ENCODE results near the gene P4HA2. TPM values are rescaled to one million over a fixed set of nuclear protein-coding genes. Genes with fewer than 3 reads are reported as not detected.

P4HA2 gene
- total and polyA plus RNA-seq, 2 experiments from 2014 or later: 139 to 246 TPM

- TF ChIP-seq CTCF (IDR thresholded peaks at IDR 0.05; ENCODE audit: poor library complexity) (no peak), EZH2 (IDR thresholded peaks at IDR 0.05; ENCODE audit: borderline replicate concordance) (no peak), EZH2phosphoT487 (IDR thresholded peaks at IDR 0.05; ENCODE audit: low read depth, severe bottlenecking, unreplicated experiment) (no peak)
- Histone ChIP-seq H2AFZ (no peak overlapping the region), H3K4me2 (no peak overlapping the region), H3K27ac (peak overlapping the region; percentile 90), H3K36me3 (replicated peaks; ENCODE audit: insufficient read depth, low read depth) (no peaks in the 10 kb centered on the region), H3K9me2 (replicated peaks; ENCODE audit: insufficient read depth) (no peaks in the 10 kb centered on the region), H3K79me2 (peaks cover 14% of the 10 kb centered on the region), H3K4me3 (no peak overlapping the region), H3K4me1 (ENCODE audit: insufficient read depth) (no peaks in the 10 kb centered on the region), H3K9me3 (ENCODE audit: low read depth) (no peaks in the 10 kb centered on the region), H3K27me3 (no peaks in the 10 kb centered on the region), H4K20me1 (ENCODE audit: insufficient read depth, poor library complexity, severe bottlenecking) (no peaks in the 10 kb centered on the region)
- 57% methylated on average over 5 of the region's 5 CpGs for WGBS (ENCODE audit: low lambda C conversion rate, missing lambda C conversion rate)
- peak; percentile 85 for DNase-seq (ENCODE audit: low spot score)
These were observed 12.3 kb downstream of the P4HA2 start for GRCh38 chr5:132215329-132215728.

- WGBS (ENCODE audit: low lambda C conversion rate, missing lambda C conversion rate): 91% methylated on average over 4 of the region's 4 CpGs
- peak overlapping the region; percentile 90 for H3K27ac ChIP-seq
These were observed 13.2 kb downstream of the P4HA2 start for GRCh38 chr5:132214491-132214890.

GRCh38 chr5:132213666-132214065, 14.0 kb downstream of the P4HA2 start:
- no peak overlapping the region for H2AFZ ChIP-seq
- H3K79me2 ChIP-seq: no peaks in the 10 kb centered on the region
- H3K4me2 ChIP-seq: no peak overlapping the region
- no peak overlapping the region for H3K27ac ChIP-seq
- no peaks in the 10 kb centered on the region for H3K9me2 ChIP-seq (replicated peaks; ENCODE audit: insufficient read depth)
- DNase-seq (ENCODE audit: low spot score): no peak
- no peaks in the 10 kb centered on the region for H3K36me3 ChIP-seq (replicated peaks; ENCODE audit: insufficient read depth, low read depth)
- H3K27me3 ChIP-seq: no peaks in the 10 kb centered on the region
- no peaks in the 10 kb centered on the region for H3K4me1 ChIP-seq (ENCODE audit: insufficient read depth)
- H3K9me3 ChIP-seq (ENCODE audit: low read depth): no peaks in the 10 kb centered on the region
- no peak overlapping the region for H3K4me3 ChIP-seq
- WGBS (ENCODE audit: low lambda C conversion rate, missing lambda C conversion rate): 97% methylated on average over 7 of the region's 7 CpGs
- TF ChIP-seq EZH2 (IDR thresholded peaks at IDR 0.05; ENCODE audit: borderline replicate concordance): no peak
- TF ChIP-seq CTCF (IDR thresholded peaks at IDR 0.05; ENCODE audit: poor library complexity): no peak
- TF ChIP-seq EZH2phosphoT487 (IDR thresholded peaks at IDR 0.05; ENCODE audit: low read depth, severe bottlenecking, unreplicated experiment): no peak
- H4K20me1 ChIP-seq (ENCODE audit: insufficient read depth, poor library complexity, severe bottlenecking): no peaks in the 10 kb centered on the region

More at GRCh38 chr5:132214491-132214890, 13.2 kb downstream of the P4HA2 start:
- Histone ChIP-seq H3K9me2 (replicated peaks; ENCODE audit: insufficient read depth) (no peaks in the 10 kb centered on the region), H3K36me3 (replicated peaks; ENCODE audit: insufficient read depth, low read depth) (no peaks in the 10 kb centered on the region), H3K27me3 (no peaks in the 10 kb centered on the region), H3K9me3 (ENCODE audit: low read depth) (no peaks in the 10 kb centered on the region), H3K79me2 (peaks cover 7% of the 10 kb centered on the region), H3K4me2 (no peak overlapping the region), H4K20me1 (ENCODE audit: insufficient read depth, poor library complexity, severe bottlenecking) (no peaks in the 10 kb centered on the region), H2AFZ (no peak overlapping the region), H3K4me1 (ENCODE audit: insufficient read depth) (no peaks in the 10 kb centered on the region), H3K4me3 (no peak overlapping the region)
- TF ChIP-seq CTCF (IDR thresholded peaks at IDR 0.05; ENCODE audit: poor library complexity) (no peak), EZH2phosphoT487 (IDR thresholded peaks at IDR 0.05; ENCODE audit: low read depth, severe bottlenecking, unreplicated experiment) (no peak), EZH2 (IDR thresholded peaks at IDR 0.05; ENCODE audit: borderline replicate concordance) (no peak)
- DNase-seq (ENCODE audit: low spot score): no peak

- no peak overlapping the region for H3K4me2 ChIP-seq
- no peaks in the 10 kb centered on the region for H3K36me3 ChIP-seq (replicated peaks; ENCODE audit: insufficient read depth, low read depth)
- TF ChIP-seq CTCF (IDR thresholded peaks at IDR 0.05; ENCODE audit: poor library complexity) (no peak), EZH2phosphoT487 (IDR thresholded peaks at IDR 0.05; ENCODE audit: low read depth, severe bottlenecking, unreplicated experiment) (no peak), EZH2 (IDR thresholded peaks at IDR 0.05; ENCODE audit: borderline replicate concordance) (no peak)
- no peak overlapping the region for H3K4me3 ChIP-seq
- no peaks in the 10 kb centered on the region for H3K9me3 ChIP-seq (ENCODE audit: low read depth)
- no peaks in the 10 kb centered on the region for H4K20me1 ChIP-seq (ENCODE audit: insufficient read depth, poor library complexity, severe bottlenecking)
- no peaks in the 10 kb centered on the region for H3K79me2 ChIP-seq
- no peaks in the 10 kb centered on the region for H3K4me1 ChIP-seq (ENCODE audit: insufficient read depth)
- H3K9me2 ChIP-seq (replicated peaks; ENCODE audit: insufficient read depth): no peaks in the 10 kb centered on the region
- WGBS (ENCODE audit: low lambda C conversion rate, missing lambda C conversion rate): 59% methylated on average over 1 of the region's 1 CpG
- no peak for DNase-seq (ENCODE audit: low spot score)
- no peak overlapping the region for H3K27ac ChIP-seq
- no peaks in the 10 kb centered on the region for H3K27me3 ChIP-seq
- no peak overlapping the region for H2AFZ ChIP-seq
These were observed 15.9 kb downstream of the P4HA2 start for GRCh38 chr5:132211787-132212186.
